ENCODE measurements around the gene ANKDD1B. TPM values are rescaled to one million over a fixed set of nuclear protein-coding genes. Genes with fewer than 3 reads are reported as not detected.

The ANKDD1B gene
- total and polyA plus RNA-seq, 9 of the 15 experiments (the other 6 are each of a cell fraction or from before 2014, with no cell fraction given), result 0.04 to 0.29 (median 0.18) TPM; not detected in 1

- TF ChIP-seq NFE2 (IDR thresholded peaks at IDR 0.05; ENCODE audit: low read depth) (peak; percentile 84), ZBTB33 (CRISPR knock-in tag; IDR thresholded peaks at IDR 0.05) (no peak), XRCC3 (IDR thresholded peaks at IDR 0.05) (no peak), FOXJ3 (CRISPR knock-in tag; IDR thresholded peaks at IDR 0.05) (no peak), ETV5 (CRISPR knock-in tag; IDR thresholded peaks at IDR 0.05; ENCODE audit: low read depth) (peak; percentile 82), MED1 (CRISPR knock-in tag; IDR thresholded peaks at IDR 0.05; ENCODE audit: borderline replicate concordance) (no peak), TCF3 (CRISPR knock-in tag; IDR thresholded peaks at IDR 0.05) (no peak)
Measured at GRCh38 chr5:75717082-75717922, 106.0 kb downstream of the ANKDD1B start, which contains the start of gene POC5 (continued).

DNA sequence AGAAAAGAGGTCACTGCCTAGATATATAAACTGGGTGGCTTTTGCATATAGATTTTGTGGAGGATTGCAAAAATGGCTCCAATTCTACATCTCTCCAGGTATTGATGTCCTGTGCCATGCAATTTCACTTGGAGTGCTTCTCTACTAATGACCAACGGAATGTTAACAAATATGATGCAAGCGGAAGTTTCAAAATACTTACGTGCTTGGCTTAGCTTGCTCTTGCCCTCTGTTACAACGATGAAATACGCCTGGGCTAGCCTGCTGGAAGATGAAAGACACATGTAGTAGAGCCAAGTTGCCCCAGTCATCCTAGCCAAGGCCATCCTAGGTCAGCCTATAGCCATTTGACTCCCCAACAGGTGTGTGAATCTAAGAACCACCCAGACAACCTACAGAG, 109.6 kb downstream of the ANKDD1B start:
- in situ Hi-C loops (cut with MboI), result no loop called here
- Histone ChIP-seq H3K9me1 (ENCODE audit: control insufficient read depth, insufficient read depth, low read length) (no peaks in the 10 kb centered on the region), H3K4me1 (replicated peaks in 1 of 2; ENCODE audit: control insufficient read depth in 2 of 2, insufficient read depth in 2 of 2, low read length in 2 of 2) (peaks cover 10 to 20% of the 10 kb centered on the region in 2 experiments), H3K9me3 (replicated peaks; ENCODE audit: control insufficient read depth, insufficient read depth, low read depth, low read length) (no peaks in the 10 kb centered on the region), H4K20me1 (replicated peaks; ENCODE audit: control insufficient read depth, insufficient read depth, low read length) (no peaks in the 10 kb centered on the region), H3K4me3 (no peak overlapping the region), H3K27me3 (ENCODE audit: control insufficient read depth in 2 of 2, insufficient read depth in 2 of 2, low read length in 2 of 2) (no peaks in the 10 kb centered on the region), H3K4me2 (ENCODE audit: insufficient read depth, low read length) (no peak overlapping the region), H3K27ac (ENCODE audit: extremely low read depth, low read depth, low read length) (no peak overlapping the region), H3K79me2 (ENCODE audit: control insufficient read depth, insufficient read depth, low read length) (peaks cover 11% of the 10 kb centered on the region), H2AFZ (ENCODE audit: low read depth, low read length) (0 out of 2 replicates have a peak overlapping the region, but pooled peaks have one; percentile 14), H3K9ac (ENCODE audit: insufficient read depth in 1 of 2, low read depth in 2 of 2, low read length in 2 of 2) (no peak overlapping the region), H3K36me3 (ENCODE audit: control insufficient read depth, insufficient read depth, low read length) (peaks cover under 1% of the 10 kb centered on the region; the same call in 1 of the 3 replicates)
- no TSS peak for BruUV-seq (replicated peaks)
- WGBS (ENCODE audit: insufficient coverage, low coverage, missing lambda C conversion rate), result 59% methylated on average over 5 of the region's 5 CpGs
- ATAC-seq, result no peak
- no peak for DNase-seq (ENCODE audit: extremely low read depth in 1 of 4, low spot score in 3 of 4)
- ChIA-PET POLR2A (no interaction called here), CTCF (ENCODE audit: low intra/inter-chr PET ratio) (no interaction called here)
- intact Hi-C loops (cut with micrococcal nuclease), result no loop called here
- no peak for FAIRE-seq
- TF ChIP-seq NCOA6 (IDR thresholded peaks at IDR 0.05) (no peak), E2F3 (CRISPR knock-in tag; IDR thresholded peaks at IDR 0.05) (no peak), SIX5 (IDR thresholded peaks at IDR 0.05; ENCODE audit: borderline replicate concordance in 1 of 2, insufficient read depth in 1 of 2, low read depth in 1 of 2, low read length in 2 of 2) (no peak), ATF7 (IDR thresholded peaks at IDR 0.05) (no peak), GABPB1 (CRISPR knock-in tag; IDR thresholded peaks at IDR 0.05) (no peak), BCOR (IDR thresholded peaks at IDR 0.05) (no peak), SMARCA4 (IDR thresholded peaks at IDR 0.05) (no peak)
- TF ChIP-seq, protein P1, sequence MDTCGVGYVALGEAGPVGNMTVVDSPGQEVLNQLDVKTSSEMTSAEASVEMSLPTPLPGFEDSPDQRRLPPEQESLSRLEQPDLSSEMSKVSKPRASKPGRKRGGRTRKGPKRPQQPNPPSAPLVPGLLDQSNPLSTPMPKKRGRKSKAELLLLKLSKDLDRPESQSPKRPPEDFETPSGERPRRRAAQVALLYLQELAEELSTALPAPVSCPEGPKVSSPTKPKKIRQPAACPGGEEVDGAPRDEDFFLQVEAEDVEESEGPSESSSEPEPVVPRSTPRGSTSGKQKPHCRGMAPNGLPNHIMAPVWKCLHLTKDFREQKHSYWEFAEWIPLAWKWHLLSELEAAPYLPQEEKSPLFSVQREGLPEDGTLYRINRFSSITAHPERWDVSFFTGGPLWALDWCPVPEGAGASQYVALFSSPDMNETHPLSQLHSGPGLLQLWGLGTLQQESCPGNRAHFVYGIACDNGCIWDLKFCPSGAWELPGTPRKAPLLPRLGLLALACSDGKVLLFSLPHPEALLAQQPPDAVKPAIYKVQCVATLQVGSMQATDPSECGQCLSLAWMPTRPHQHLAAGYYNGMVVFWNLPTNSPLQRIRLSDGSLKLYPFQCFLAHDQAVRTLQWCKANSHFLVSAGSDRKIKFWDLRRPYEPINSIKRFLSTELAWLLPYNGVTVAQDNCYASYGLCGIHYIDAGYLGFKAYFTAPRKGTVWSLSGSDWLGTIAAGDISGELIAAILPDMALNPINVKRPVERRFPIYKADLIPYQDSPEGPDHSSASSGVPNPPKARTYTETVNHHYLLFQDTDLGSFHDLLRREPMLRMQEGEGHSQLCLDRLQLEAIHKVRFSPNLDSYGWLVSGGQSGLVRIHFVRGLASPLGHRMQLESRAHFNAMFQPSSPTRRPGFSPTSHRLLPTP (IDR thresholded peaks at IDR 0.05; ENCODE audit: borderline replicate concordance, extremely low read depth, insufficient read length), result no peak

All from K562 (cell line).